ENCODE measurements around the gene SLCO4A1. TPM values are rescaled to one million over a fixed set of nuclear protein-coding genes. Genes with fewer than 3 reads are reported as not detected.
A peak's percentile ranks its signal among the peaks of the same experiment; 100 is the strongest.

The SLCO4A1 gene
- total and polyA plus RNA-seq, 5 donors from 2014 or later = 1.8 to 7.4 (median 2.8) TPM

DNA sequence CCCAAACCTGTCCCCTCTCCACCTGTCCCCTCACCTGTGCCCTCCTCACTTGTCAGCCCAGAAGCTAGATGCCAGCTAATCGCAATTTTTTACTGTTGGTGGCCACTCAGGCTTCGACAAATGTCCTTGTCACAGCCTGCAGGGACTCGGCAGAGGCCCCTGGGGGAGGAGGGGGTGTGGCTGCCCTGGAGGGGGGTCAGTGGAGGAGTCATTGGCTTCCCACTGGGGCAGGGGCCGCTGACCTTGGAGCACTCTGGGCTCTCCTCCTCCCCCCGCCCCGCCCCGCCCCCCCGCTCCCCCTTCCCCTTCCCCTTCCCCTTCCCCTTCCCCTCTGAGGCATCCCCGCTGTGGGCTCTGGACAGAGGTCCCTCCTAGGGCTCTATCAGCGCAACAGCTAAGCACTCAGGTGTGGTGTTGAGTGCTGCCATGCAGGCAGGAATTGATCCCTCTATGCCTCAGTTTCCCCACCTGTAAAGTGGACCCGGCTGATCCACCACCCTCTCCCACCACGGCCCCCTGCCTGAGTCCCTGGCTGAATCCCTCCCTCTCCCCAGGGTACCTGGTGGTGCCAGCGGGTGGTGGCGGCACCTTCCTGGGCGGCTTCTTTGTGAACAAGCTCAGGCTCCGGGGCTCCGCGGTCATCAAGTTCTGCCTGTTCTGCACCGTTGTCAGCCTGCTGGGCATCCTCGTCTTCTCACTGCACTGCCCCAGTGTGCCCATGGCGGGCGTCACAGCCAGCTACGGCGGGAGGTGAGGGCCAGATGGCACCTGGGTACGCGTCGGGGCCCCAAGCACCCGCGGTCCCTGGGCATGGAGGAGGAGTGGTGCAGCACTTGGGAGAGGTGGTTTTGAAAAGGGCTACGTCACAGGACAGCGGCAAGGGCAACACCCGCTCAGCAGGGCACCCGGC lies 23.8 kb downstream of the SLCO4A1 start:
- no peak overlapping the region for H3K27ac Mint-ChIP-seq

DNA sequence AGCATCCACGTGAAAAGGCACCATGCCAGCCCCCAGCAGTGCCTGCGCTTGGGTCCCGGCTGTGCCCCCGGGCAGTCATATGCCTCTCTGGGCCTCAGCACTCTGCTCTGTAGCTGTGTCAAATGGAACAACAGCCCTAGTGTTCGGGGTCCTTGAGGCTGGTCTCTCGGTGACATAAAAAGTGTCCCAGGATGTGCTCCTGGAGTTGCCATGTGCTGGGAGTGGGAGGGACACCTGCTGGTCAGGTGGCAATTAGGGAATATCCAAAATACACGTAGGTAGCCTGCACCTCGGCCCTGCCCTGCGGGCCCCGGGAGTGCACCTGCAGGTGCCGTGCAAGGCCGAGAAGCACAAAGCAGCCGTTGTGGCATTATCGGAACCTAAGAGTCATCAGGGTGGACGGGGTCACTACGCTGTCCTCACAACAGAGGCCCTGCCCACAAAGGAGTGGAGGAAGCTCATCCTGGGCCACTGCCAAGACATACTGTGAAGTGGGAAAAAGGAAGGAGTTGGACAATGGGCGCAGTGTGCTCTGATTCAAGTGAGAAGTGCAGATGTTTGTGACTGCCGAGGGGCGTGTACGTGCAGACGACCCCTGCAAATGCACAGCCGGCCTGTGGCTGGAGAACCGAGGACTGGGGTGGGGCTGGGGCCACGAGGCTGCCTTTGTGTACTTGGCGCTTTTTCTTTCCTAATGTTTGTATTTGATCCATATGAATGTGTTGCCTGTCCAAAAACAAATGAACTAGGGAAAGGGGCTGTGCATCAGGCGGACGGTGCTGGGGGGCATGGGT lies 24.6 kb downstream of the SLCO4A1 start:
- Histone ChIP-seq H3K4me1 (ENCODE audit: control insufficient read depth, insufficient read depth, low read length, poor library complexity, severe bottlenecking) (no peaks in the 10 kb centered on the region), H3K9me3 (ENCODE audit: control insufficient read depth in 2 of 2, low read length in 2 of 2) (no peaks in the 10 kb centered on the region), H3K27ac (ENCODE audit: insufficient read depth, low read length, poor library complexity, severe bottlenecking) (no peak overlapping the region), H3K27me3 (ENCODE audit: control insufficient read depth, insufficient read depth, low read length) (no peaks in the 10 kb centered on the region), H3K4me3 (ENCODE audit: low read depth, low read length) (no peak overlapping the region), H3K36me3 (ENCODE audit: control insufficient read depth, insufficient read depth, low read length) (no peaks in the 10 kb centered on the region)
- Mint-ChIP-seq H3K9me3 (no peaks in the 10 kb centered on the region), H3K4me3 (no peak overlapping the region), H3K4me1 (peaks cover 0 to 5% (median 3%) of the 10 kb centered on the region in 4 donors), H3K36me3 (no peaks in the 10 kb centered on the region), H3K27ac (no peak overlapping the region), H3K27me3 (no peaks in the 10 kb centered on the region)
- no peak for ATAC-seq (ENCODE audit: low read depth in 2 of 2)
- no peak for DNase-seq

More for the DNA sequence above, 23.8 kb downstream of the SLCO4A1 start:
- no peak overlapping the region for H3K4me3 Mint-ChIP-seq
- ATAC-seq (ENCODE audit: low read depth in 2 of 2) (no peak), DNase-seq (no peak)
- H3K27me3 ChIP-seq (ENCODE audit: control insufficient read depth, insufficient read depth, low read length) = no peaks in the 10 kb centered on the region
- no peaks in the 10 kb centered on the region for H3K27me3 Mint-ChIP-seq
- no peak overlapping the region for H3K4me3 ChIP-seq (ENCODE audit: low read depth, low read length)
- H3K27ac ChIP-seq (ENCODE audit: insufficient read depth, low read length, poor library complexity, severe bottlenecking) = no peak overlapping the region
- no peaks in the 10 kb centered on the region for H3K36me3 Mint-ChIP-seq
- H3K9me3 ChIP-seq (ENCODE audit: control insufficient read depth in 2 of 2, low read length in 2 of 2) = no peaks in the 10 kb centered on the region
- peaks cover 0 to 5% (median 3%) of the 10 kb centered on the region in 4 donors for H3K4me1 Mint-ChIP-seq
- H3K36me3 ChIP-seq (ENCODE audit: control insufficient read depth, insufficient read depth, low read length) = no peaks in the 10 kb centered on the region
- no peaks in the 10 kb centered on the region for H3K4me1 ChIP-seq (ENCODE audit: control insufficient read depth, insufficient read depth, low read length, poor library complexity, severe bottlenecking)
- no peaks in the 10 kb centered on the region for H3K9me3 Mint-ChIP-seq

DNA sequence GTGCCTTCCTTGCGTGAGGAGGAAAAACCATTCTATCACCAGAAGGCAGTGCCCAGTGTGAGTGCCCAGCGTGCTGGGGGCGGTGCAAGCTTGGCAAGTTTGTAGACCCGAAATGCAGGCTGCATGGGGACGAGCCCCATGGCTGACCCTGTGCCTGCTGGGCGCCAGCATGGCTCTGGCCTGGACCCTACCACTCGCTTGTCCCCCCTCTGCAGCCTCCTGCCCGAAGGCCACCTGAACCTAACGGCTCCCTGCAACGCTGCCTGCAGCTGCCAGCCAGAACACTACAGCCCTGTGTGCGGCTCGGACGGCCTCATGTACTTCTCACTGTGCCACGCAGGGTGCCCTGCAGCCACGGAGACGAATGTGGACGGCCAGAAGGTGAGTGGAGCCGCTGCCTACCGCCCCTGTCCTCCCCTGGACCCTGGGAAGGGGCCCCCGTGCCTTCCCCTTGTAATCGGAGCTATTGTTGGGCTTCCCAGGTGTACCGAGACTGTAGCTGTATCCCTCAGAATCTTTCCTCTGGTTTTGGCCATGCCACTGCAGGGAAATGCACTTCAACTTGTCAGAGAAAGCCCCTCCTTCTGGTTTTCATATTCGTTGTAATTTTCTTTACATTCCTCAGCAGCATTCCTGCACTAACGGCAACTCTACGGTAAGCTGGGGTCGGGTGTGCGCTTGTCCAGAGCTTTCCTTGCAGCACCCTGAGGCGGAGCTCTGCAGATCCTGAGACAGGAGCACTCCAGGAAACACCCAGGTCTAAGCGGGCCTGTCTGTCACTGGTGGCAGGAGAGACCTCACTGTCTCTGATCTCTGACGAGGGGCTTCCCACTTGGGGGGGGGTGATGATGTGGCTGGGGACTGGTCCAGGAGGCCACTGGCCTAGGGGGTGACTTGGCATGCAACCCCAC lies 25.5 kb downstream of the SLCO4A1 start:
- H3K27ac ChIP-seq (ENCODE audit: insufficient read depth, low read length, poor library complexity, severe bottlenecking) = no peak overlapping the region
- no peak overlapping the region for H3K4me3 Mint-ChIP-seq
- no peaks in the 10 kb centered on the region for H3K27me3 Mint-ChIP-seq
- ATAC-seq (ENCODE audit: low read depth in 2 of 2) (no peak), DNase-seq (no peak)
- no peak overlapping the region for H3K4me3 ChIP-seq (ENCODE audit: low read depth, low read length)
- no peaks in the 10 kb centered on the region for H3K4me1 ChIP-seq (ENCODE audit: control insufficient read depth, insufficient read depth, low read length, poor library complexity, severe bottlenecking)
- H3K27ac Mint-ChIP-seq = peak overlapping the region in 1 of 3 donors; percentile 51
- no peaks in the 10 kb centered on the region for H3K27me3 ChIP-seq (ENCODE audit: control insufficient read depth, insufficient read depth, low read length)
- H3K4me1 Mint-ChIP-seq = peaks cover 0 to 5% (median 3%) of the 10 kb centered on the region in 4 donors
- H3K9me3 ChIP-seq (ENCODE audit: control insufficient read depth in 2 of 2, low read length in 2 of 2) = no peaks in the 10 kb centered on the region
- H3K36me3 ChIP-seq (ENCODE audit: control insufficient read depth, insufficient read depth, low read length) = no peaks in the 10 kb centered on the region
- H3K9me3 Mint-ChIP-seq = no peaks in the 10 kb centered on the region
- H3K36me3 Mint-ChIP-seq = no peaks in the 10 kb centered on the region

DNA sequence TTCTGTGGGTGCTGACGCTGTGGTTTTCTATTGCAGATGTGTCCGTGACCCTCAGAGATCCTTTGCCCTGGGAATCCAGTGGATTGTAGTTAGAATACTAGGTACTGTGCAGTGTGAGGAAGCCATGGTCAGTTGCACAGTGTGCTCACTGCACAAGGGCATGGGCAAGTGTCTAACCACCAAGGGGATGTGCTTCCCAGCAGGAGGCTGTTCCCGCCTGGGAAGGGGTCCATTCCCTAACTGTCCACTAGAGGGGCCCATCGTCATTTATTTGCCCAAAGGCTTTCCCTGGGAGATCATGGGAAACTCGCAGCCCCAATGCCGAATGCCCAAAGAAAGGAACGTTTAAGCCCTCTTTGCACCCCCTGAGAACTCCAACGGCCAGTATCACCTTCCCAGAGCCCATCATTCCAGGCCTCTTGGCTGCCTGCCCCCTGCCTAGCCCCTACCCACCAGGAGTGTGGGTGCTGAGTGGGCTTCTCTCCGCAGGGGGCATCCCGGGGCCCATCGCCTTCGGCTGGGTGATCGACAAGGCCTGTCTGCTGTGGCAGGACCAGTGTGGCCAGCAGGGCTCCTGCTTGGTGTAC lies 26.2 kb downstream of the SLCO4A1 start:
- H3K4me1 ChIP-seq (ENCODE audit: control insufficient read depth, insufficient read depth, low read length, poor library complexity, severe bottlenecking) = no peaks in the 10 kb centered on the region
- H3K9me3 ChIP-seq (ENCODE audit: control insufficient read depth in 2 of 2, low read length in 2 of 2) = no peaks in the 10 kb centered on the region
- H3K36me3 ChIP-seq (ENCODE audit: control insufficient read depth, insufficient read depth, low read length) = no peaks in the 10 kb centered on the region
- H3K27ac ChIP-seq (ENCODE audit: insufficient read depth, low read length, poor library complexity, severe bottlenecking) = no peak overlapping the region
- H3K9me3 Mint-ChIP-seq = no peaks in the 10 kb centered on the region
- no peaks in the 10 kb centered on the region for H3K27me3 Mint-ChIP-seq
- peaks cover 0 to 5% (median 3%) of the 10 kb centered on the region in 4 donors for H3K4me1 Mint-ChIP-seq
- H3K27ac Mint-ChIP-seq = peak overlapping the region in 1 of 3 donors; percentile 51
- no peaks in the 10 kb centered on the region for H3K36me3 Mint-ChIP-seq
- H3K27me3 ChIP-seq (ENCODE audit: control insufficient read depth, insufficient read depth, low read length) = no peaks in the 10 kb centered on the region
- DNase-seq = peak in 2 of 3 donors; percentile 25 to 41
- no peak overlapping the region for H3K4me3 ChIP-seq (ENCODE audit: low read depth, low read length)
- peak in 1 of 2 donors; percentile 39 for ATAC-seq (ENCODE audit: low read depth in 2 of 2)
- H3K4me3 Mint-ChIP-seq = no peak overlapping the region

DNA sequence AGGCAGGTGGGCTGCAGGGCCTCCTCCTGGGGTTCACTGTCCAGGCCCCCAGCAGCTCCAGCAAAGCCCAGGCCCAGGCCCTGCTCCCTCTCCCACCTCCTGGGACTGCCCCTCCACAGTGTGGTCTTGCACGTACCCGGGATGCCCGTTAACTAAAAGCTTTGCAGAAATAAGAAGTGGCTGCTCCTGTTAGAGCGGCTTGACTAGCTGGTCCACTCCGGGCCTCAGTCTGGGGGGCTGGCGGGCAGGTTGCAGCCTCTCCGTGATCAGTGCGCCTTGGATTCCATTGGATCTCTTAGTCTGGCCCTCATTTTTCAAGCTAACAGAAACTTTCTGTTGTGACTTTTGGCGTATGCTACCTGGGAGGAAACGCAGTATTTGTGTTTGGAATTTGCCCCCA lies 26.9 kb downstream of the SLCO4A1 start:
- Histone ChIP-seq H3K36me3 (ENCODE audit: control insufficient read depth, insufficient read depth, low read length) (no peaks in the 10 kb centered on the region), H3K27me3 (ENCODE audit: control insufficient read depth, insufficient read depth, low read length) (no peaks in the 10 kb centered on the region), H3K9me3 (ENCODE audit: control insufficient read depth in 2 of 2, low read length in 2 of 2) (no peaks in the 10 kb centered on the region), H3K4me3 (ENCODE audit: low read depth, low read length) (no peak overlapping the region), H3K27ac (ENCODE audit: insufficient read depth, low read length, poor library complexity, severe bottlenecking) (no peak overlapping the region), H3K4me1 (ENCODE audit: control insufficient read depth, insufficient read depth, low read length, poor library complexity, severe bottlenecking) (no peaks in the 10 kb centered on the region)
- Mint-ChIP-seq H3K36me3 (no peaks in the 10 kb centered on the region), H3K27ac (no peak overlapping the region), H3K4me1 (peaks cover 0 to 5% (median 3%) of the 10 kb centered on the region in 4 donors), H3K27me3 (no peaks in the 10 kb centered on the region), H3K9me3 (no peaks in the 10 kb centered on the region), H3K4me3 (no peak overlapping the region)
- DNase-seq (no peak), ATAC-seq (ENCODE audit: low read depth in 2 of 2) (no peak)

DNA sequence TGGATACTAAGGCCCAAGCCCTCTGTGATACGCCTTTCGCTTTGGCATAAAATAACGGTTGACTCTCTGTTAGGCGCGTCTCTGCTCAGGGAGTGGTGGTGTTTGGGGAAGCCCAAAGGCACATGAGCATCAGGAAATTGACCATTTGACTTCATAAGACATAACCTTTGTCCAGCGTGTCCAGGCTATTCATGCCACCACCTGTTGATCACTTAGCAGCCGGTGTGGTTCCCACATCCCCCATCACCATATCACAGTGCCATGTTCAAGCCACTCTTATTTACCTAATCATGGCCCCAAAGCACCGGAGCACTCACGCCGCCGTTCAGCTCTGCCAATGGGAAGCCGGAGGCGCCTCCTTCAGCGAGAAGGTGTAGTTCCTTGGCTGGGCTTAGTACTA lies 27.9 kb downstream of the SLCO4A1 start:
- Mint-ChIP-seq H3K4me3 (no peak overlapping the region), H3K27ac (peak overlapping the region in 1 of 3 donors; percentile 62), H3K36me3 (no peaks in the 10 kb centered on the region), H3K27me3 (no peaks in the 10 kb centered on the region), H3K4me1 (peaks cover 0 to 5% (median 3%) of the 10 kb centered on the region in 4 donors), H3K9me3 (no peaks in the 10 kb centered on the region)
- Histone ChIP-seq H3K9me3 (ENCODE audit: control insufficient read depth in 2 of 2, low read length in 2 of 2) (no peaks in the 10 kb centered on the region), H3K4me3 (ENCODE audit: low read depth, low read length) (no peak overlapping the region), H3K27ac (ENCODE audit: insufficient read depth, low read length, poor library complexity, severe bottlenecking) (no peak overlapping the region), H3K4me1 (ENCODE audit: control insufficient read depth, insufficient read depth, low read length, poor library complexity, severe bottlenecking) (no peaks in the 10 kb centered on the region), H3K27me3 (ENCODE audit: control insufficient read depth, insufficient read depth, low read length) (no peaks in the 10 kb centered on the region), H3K36me3 (ENCODE audit: control insufficient read depth, insufficient read depth, low read length) (no peaks in the 10 kb centered on the region)
- ATAC-seq (ENCODE audit: low read depth in 2 of 2) (no peak), DNase-seq (no peak)

DNA sequence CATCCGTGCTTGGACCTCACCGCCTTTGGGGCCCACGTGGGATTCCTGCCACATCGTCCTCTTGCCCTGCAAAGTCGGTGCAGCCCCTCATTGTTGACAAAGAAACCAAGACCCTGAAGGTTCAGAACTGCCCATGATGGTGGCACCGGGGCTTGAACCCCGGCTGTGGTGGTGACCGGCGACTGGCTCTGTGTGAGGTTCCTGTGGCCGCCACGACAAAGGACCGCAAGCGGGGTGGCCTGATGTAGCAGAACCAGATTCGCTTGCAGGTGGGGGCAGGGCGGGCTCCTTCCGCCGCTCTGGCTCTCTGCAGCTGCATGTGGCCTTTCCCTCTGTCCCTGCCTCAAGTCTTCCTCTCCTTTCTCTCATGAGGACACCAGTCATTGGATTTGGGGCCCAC lies 28.7 kb downstream of the SLCO4A1 start:
- no peaks in the 10 kb centered on the region for H3K36me3 Mint-ChIP-seq
- ATAC-seq (ENCODE audit: low read depth in 2 of 2) (no peak), DNase-seq (no peak)
- Histone ChIP-seq H3K4me3 (ENCODE audit: low read depth, low read length) (no peak overlapping the region), H3K27me3 (ENCODE audit: control insufficient read depth, insufficient read depth, low read length) (no peaks in the 10 kb centered on the region), H3K9me3 (ENCODE audit: control insufficient read depth in 2 of 2, low read length in 2 of 2) (no peaks in the 10 kb centered on the region), H3K27ac (ENCODE audit: insufficient read depth, low read length, poor library complexity, severe bottlenecking) (no peak overlapping the region), H3K4me1 (ENCODE audit: control insufficient read depth, insufficient read depth, low read length, poor library complexity, severe bottlenecking) (no peaks in the 10 kb centered on the region), H3K36me3 (ENCODE audit: control insufficient read depth, insufficient read depth, low read length) (no peaks in the 10 kb centered on the region)
- no peak overlapping the region for H3K4me3 Mint-ChIP-seq
- no peaks in the 10 kb centered on the region for H3K27me3 Mint-ChIP-seq
- no peak overlapping the region for H3K27ac Mint-ChIP-seq
- H3K4me1 Mint-ChIP-seq = peaks cover 0 to 5% (median 3%) of the 10 kb centered on the region in 4 donors
- no peaks in the 10 kb centered on the region for H3K9me3 Mint-ChIP-seq

All from CD4-positive, CD25-positive, alpha-beta regulatory T cell (primary cell).